K562 (cell line): ENCODE results near the gene LINGO3. TPM values are rescaled to one million over a fixed set of nuclear protein-coding genes. Genes with fewer than 3 reads are reported as not detected.

Experiments used
- BDP1 ChIP-seq: IDR thresholded peaks from 3 replicates; pipeline ENCODE4 v1.6.1; 2011; ENCODE audit not compliant: insufficient read length, insufficient read depth
- CHD2 ChIP-seq: IDR thresholded peaks from 2 replicates; pipeline ENCODE4 v1.6.1; 2011; ENCODE audit warnings: low read depth, low read length
- EP300 ChIP-seq: IDR thresholded peaks from 2 replicates; pipeline ENCODE4 v1.6.1; 2012; ENCODE audit warnings: low read length, improper control_type of control experiment
- HCFC1 ChIP-seq: IDR thresholded peaks from 2 replicates; pipeline ENCODE4 v1.6.1; 2012; ENCODE audit warnings: low read depth, low read length, improper control_type of control experiment
- HES1 ChIP-seq: fragments of 450-650 bp; IDR thresholded peaks from 2 replicates; pipeline ENCODE4 v1.6.1; 2016; ENCODE audit warnings: low read depth, mild to moderate bottlenecking, moderate library complexity
- HEY1 ChIP-seq: fragments of 250-450 bp; sonication (Bioruptor Pico); IDR thresholded peaks from 2 replicates; pipeline ENCODE4 v1.5.0; 2020; ENCODE audit warnings: mild to moderate bottlenecking, moderate library complexity, borderline replicate concordance
- HOXB6 ChIP-seq: fragments of 250-450 bp; sonication (Bioruptor Pico); IDR thresholded peaks from 2 replicates; pipeline ENCODE4 v1.5.1; 2022; ENCODE audit warnings: mild to moderate bottlenecking, borderline replicate concordance
- POLR2G ChIP-seq: fragments of 200-400 bp; formaldehyde crosslinking; IDR thresholded peaks from 2 replicates; pipeline ENCODE4 v1.6.1; 2017; ENCODE audit warnings: low read depth, mild to moderate bottlenecking, antibody characterized with exemption, low read length, moderate library complexity
- PRDM10 ChIP-seq: fragments of 450-650 bp; IDR thresholded peaks from 2 replicates; pipeline ENCODE4 v1.6.1; 2018; ENCODE audit not compliant: partially characterized antibody
- PREB ChIP-seq: sonication (generic); formaldehyde crosslinking; IDR thresholded peaks from 2 replicates; pipeline ENCODE4 v1.8.1; 2023; ENCODE audit warnings: mild to moderate bottlenecking, missing genetic modification reagents
- SOX6 ChIP-seq: fragments of 450-650 bp; IDR thresholded peaks from 2 replicates; pipeline ENCODE4 v1.6.1; 2014; ENCODE audit warnings: mild to moderate bottlenecking
- SP1 ChIP-seq: sonication (generic); formaldehyde crosslinking; IDR thresholded peaks from 2 replicates; pipeline ENCODE4 v1.8.1; 2022; ENCODE audit warnings: mild to moderate bottlenecking, missing genetic modification reagents
- TEAD1 ChIP-seq, 2 experiments: fragments of 450-650 bp in 1 of 2; sonication (generic) in 1 of 2; formaldehyde crosslinking; IDR thresholded peaks; 2 replicates each; pipeline versions ENCODE4 v1.4.0 to v1.8.0; 2020 to 2022; ENCODE audit warnings: mild to moderate bottlenecking in 2 of 2, missing genetic modification reagents in 1 of 2
- polyA plus RNA-seq, 8 experiments: library from polyadenylated mRNA; depleted of rRNA in 4 of 8; stranded (reverse) in 5 of 8; unstranded in 3 of 8; fragments of >200 nt; fragmentation: Nextera tagmentation in 2 of 8; fragmentation: Illumina TruSeq in 1 of 8; extraction: Ambion mirVana in 2 of 8; extraction: Trizol in 1 of 8; gene quantifications; 2 replicates each; pipeline versions ENCODE4 v1.2.1 to v1.2.3, GENCODE V29; 2011 to 2014; ENCODE audit warnings: inconsistent platforms in 1 of 8, missing spikeins in 1 of 8
- total RNA-seq, 7 experiments: library from RNA; depleted of rRNA in 6 of 7; stranded (reverse); fragments of >200 nt in 6 of 7; fragmentation: Illumina TruSeq in 2 of 7; extraction: Trizol in 2 of 7; gene quantifications; 2 replicates each; pipeline versions ENCODE4 v1.2.1 to v1.2.3, GENCODE V29; 2011 to 2021; ENCODE audit warnings: low replicate concordance in 1 of 7

Gene LINGO3
- total and polyA plus RNA-seq, 9 of the 15 experiments (the other 6 are each of a cell fraction or from before 2014, with no cell fraction given): 0.03 to 0.05 (median 0.03) TPM; not detected in 6

GRCh38 chr19:2271234-2272103 lies 36.5 kb downstream of the LINGO3 start (continued):
- TF ChIP-seq PREB (CRISPR knock-in tag) (no peak), CHD2 (no peak), TEAD1 (CRISPR knock-in tag; IDR thresholded peaks at IDR 0.05) (no peak), HOXB6 (CRISPR knock-in tag) (no peak), SOX6 (no peak), BDP1 (no peak), PRDM10 (no peak), HEY1 (CRISPR knock-in tag) (no peak), HCFC1 (no peak), POLR2G (peak; percentile 52; the same call in 1 of the 2 replicates), EP300 (no peak), SP1 (CRISPR knock-in tag) (no peak), HES1 (no peak)
